NCI-H1105 treated with DMSO at 0.1 percent for 48 hours (cell line): ENCODE data around the gene ALOX5.
A peak's percentile ranks its signal among the peaks of the same experiment; 100 is the strongest.
"Not testable (repeated sequence)": the region's sequence is repeated elsewhere in the genome, so short reads cannot be mapped to it uniquely, and the experiment has no call there.

Experiments used
- DNase-seq: peaks from one replicate; lab custom pipeline; 2025; lab: John Stamatoyannopoulos, UW

ALOX5 gene

GRCh38 chr10:45373576-45374349 lies at the start of gene ALOX5:
Gene ALOX5 (plus strand): TSS chr10:45374216. CDS start chr10:45374280, 64 bp downstream.
- DNase-seq: peak; percentile 44

GRCh38 chr10:45325116-45325515 lies 48.9 kb upstream of the ALOX5 start:
- DNase-seq: no peak

GRCh38 chr10:45326864-45327263 lies 47.2 kb upstream of the ALOX5 start:
- DNase-seq: not testable (repeated sequence)

GRCh38 chr10:45331824-45332223 lies 42.2 kb upstream of the ALOX5 start:
- not testable (repeated sequence) for DNase-seq

GRCh38 chr10:45339894-45340293 lies 34.1 kb upstream of the ALOX5 start:
- no peak for DNase-seq

GRCh38 chr10:45340420-45340819 lies 33.6 kb upstream of the ALOX5 start:
- not testable (repeated sequence) for DNase-seq

- not testable (repeated sequence) for DNase-seq
Measured at GRCh38 chr10:45346652-45347335, 27.2 kb upstream of the ALOX5 start.

GRCh38 chr10:45347464-45347863 lies 26.6 kb upstream of the ALOX5 start:
- not testable (repeated sequence) for DNase-seq

GRCh38 chr10:45348196-45348765 lies 25.7 kb upstream of the ALOX5 start:
- DNase-seq: not testable (repeated sequence)

- no peak for DNase-seq
Measured at GRCh38 chr10:45353186-45353585, 20.8 kb upstream of the ALOX5 start.

- no peak for DNase-seq
Measured at GRCh38 chr10:45354261-45354660, 19.8 kb upstream of the ALOX5 start.

- no peak for DNase-seq
Measured at GRCh38 chr10:45355494-45355893, 18.5 kb upstream of the ALOX5 start.

- not testable (repeated sequence) for DNase-seq
Measured at GRCh38 chr10:45358961-45359360, 15.1 kb upstream of the ALOX5 start.

GRCh38 chr10:45361983-45362799 lies 11.8 kb upstream of the ALOX5 start:
- peak; percentile 31 for DNase-seq

- not testable (repeated sequence) for DNase-seq
Measured at GRCh38 chr10:45367643-45368042, 6.4 kb upstream of the ALOX5 start.

GRCh38 chr10:45368181-45368580 lies 5.8 kb upstream of the ALOX5 start:
- no peak for DNase-seq

GRCh38 chr10:45370202-45370955 lies 3.6 kb upstream of the ALOX5 start:
- peak; percentile 28 for DNase-seq

- no peak for DNase-seq
Measured at GRCh38 chr10:45371560-45371959, 2.5 kb upstream of the ALOX5 start.

- no peak for DNase-seq
Measured at GRCh38 chr10:45372251-45372951, 1.6 kb upstream of the ALOX5 start.

GRCh38 chr10:45373003-45373575 lies 927 bp upstream of the ALOX5 start:
- DNase-seq: peak; percentile 33
